ENCODE measurements around the gene PKHD1.

Gene PKHD1

GRCh38 chr6:51843456-51844056, 243.9 kb downstream of the PKHD1 start (continued):
- TF ChIP-seq BACH2 (CRISPR knock-in tag; IDR thresholded peaks at IDR 0.05; ENCODE audit: borderline replicate concordance): no peak
- no peak for TF ChIP-seq TOX (CRISPR knock-in tag; IDR thresholded peaks at IDR 0.05; ENCODE audit: borderline replicate concordance)

- ATAC-seq: no peak
- TF ChIP-seq ZFP3 (CRISPR knock-in tag; IDR thresholded peaks at IDR 0.05): no peak
- no peak for TF ChIP-seq RARB (CRISPR knock-in tag; IDR thresholded peaks at IDR 0.05)
- no peak for TF ChIP-seq BACH2 (CRISPR knock-in tag; IDR thresholded peaks at IDR 0.05; ENCODE audit: borderline replicate concordance)
- no peak for TF ChIP-seq SNAI2 (CRISPR knock-in tag; IDR thresholded peaks at IDR 0.05)
- no peak for TF ChIP-seq CSRNP3 (CRISPR knock-in tag; IDR thresholded peaks at IDR 0.05)
- TF ChIP-seq CSDC2 (CRISPR knock-in tag; IDR thresholded peaks at IDR 0.05): no peak
- TF ChIP-seq CREB5 (CRISPR knock-in tag; IDR thresholded peaks at IDR 0.05; ENCODE audit: low read depth): no peak
- TF ChIP-seq ZNF565 (CRISPR knock-in tag; conservative IDR thresholded peaks at IDR 0.05; ENCODE audit: low read depth): no peak
- no peak for TF ChIP-seq ZFP30 (CRISPR knock-in tag; IDR thresholded peaks at IDR 0.05)
- TF ChIP-seq OSR1 (CRISPR knock-in tag; IDR thresholded peaks at IDR 0.05): no peak
- no peak for TF ChIP-seq GLIS3 (CRISPR knock-in tag; IDR thresholded peaks at IDR 0.05)
- no peak for TF ChIP-seq ZC3H10 (CRISPR knock-in tag; IDR thresholded peaks at IDR 0.05)
Observed at GRCh38 chr6:51842804-51843378, 244.5 kb downstream of the PKHD1 start.

- ATAC-seq: no peak
- no peak for TF ChIP-seq GLIS3 (CRISPR knock-in tag; IDR thresholded peaks at IDR 0.05)
- TF ChIP-seq POU6F1 (CRISPR knock-in tag; IDR thresholded peaks at IDR 0.05; ENCODE audit: borderline replicate concordance, low read depth): no peak
- no peak for TF ChIP-seq ZFP3 (CRISPR knock-in tag; IDR thresholded peaks at IDR 0.05)
- TF ChIP-seq CSDC2 (CRISPR knock-in tag; IDR thresholded peaks at IDR 0.05): no peak
- TF ChIP-seq ZNF8 (CRISPR knock-in tag; IDR thresholded peaks at IDR 0.05): no peak
- no peak for TF ChIP-seq TCF4 (CRISPR knock-in tag; IDR thresholded peaks at IDR 0.05; ENCODE audit: borderline replicate concordance)
- TF ChIP-seq ARNTL (CRISPR knock-in tag; IDR thresholded peaks at IDR 0.05; ENCODE audit: borderline replicate concordance, low read depth): no peak
- no peak for TF ChIP-seq PATZ1 (CRISPR knock-in tag; IDR thresholded peaks at IDR 0.05; ENCODE audit: borderline replicate concordance)
- no peak for TF ChIP-seq TSHZ2 (CRISPR knock-in tag; IDR thresholded peaks at IDR 0.05)
- no peak for TF ChIP-seq ZFP30 (CRISPR knock-in tag; IDR thresholded peaks at IDR 0.05)
- no peak for TF ChIP-seq ZNF565 (CRISPR knock-in tag; conservative IDR thresholded peaks at IDR 0.05; ENCODE audit: low read depth)
- no peak for TF ChIP-seq BACH2 (CRISPR knock-in tag; IDR thresholded peaks at IDR 0.05; ENCODE audit: borderline replicate concordance)
- no peak for TF ChIP-seq SNAI2 (CRISPR knock-in tag; IDR thresholded peaks at IDR 0.05)
- no peak for TF ChIP-seq OSR1 (CRISPR knock-in tag; IDR thresholded peaks at IDR 0.05)
Observed at GRCh38 chr6:51842061-51842803, 245.2 kb downstream of the PKHD1 start.
